ENCODE data around the gene SELENOV. TPM values are rescaled to one million over a fixed set of nuclear protein-coding genes. Genes with fewer than 3 reads are reported as not detected.

Gene SELENOV
- total RNA-seq, 1 donor from 2014 or later: not detected

- no peak for DNase-seq (ENCODE audit: low spot score)
Observed at GRCh38 chr19:39518975-39519374, 4.0 kb downstream of the SELENOV start.

DNA sequence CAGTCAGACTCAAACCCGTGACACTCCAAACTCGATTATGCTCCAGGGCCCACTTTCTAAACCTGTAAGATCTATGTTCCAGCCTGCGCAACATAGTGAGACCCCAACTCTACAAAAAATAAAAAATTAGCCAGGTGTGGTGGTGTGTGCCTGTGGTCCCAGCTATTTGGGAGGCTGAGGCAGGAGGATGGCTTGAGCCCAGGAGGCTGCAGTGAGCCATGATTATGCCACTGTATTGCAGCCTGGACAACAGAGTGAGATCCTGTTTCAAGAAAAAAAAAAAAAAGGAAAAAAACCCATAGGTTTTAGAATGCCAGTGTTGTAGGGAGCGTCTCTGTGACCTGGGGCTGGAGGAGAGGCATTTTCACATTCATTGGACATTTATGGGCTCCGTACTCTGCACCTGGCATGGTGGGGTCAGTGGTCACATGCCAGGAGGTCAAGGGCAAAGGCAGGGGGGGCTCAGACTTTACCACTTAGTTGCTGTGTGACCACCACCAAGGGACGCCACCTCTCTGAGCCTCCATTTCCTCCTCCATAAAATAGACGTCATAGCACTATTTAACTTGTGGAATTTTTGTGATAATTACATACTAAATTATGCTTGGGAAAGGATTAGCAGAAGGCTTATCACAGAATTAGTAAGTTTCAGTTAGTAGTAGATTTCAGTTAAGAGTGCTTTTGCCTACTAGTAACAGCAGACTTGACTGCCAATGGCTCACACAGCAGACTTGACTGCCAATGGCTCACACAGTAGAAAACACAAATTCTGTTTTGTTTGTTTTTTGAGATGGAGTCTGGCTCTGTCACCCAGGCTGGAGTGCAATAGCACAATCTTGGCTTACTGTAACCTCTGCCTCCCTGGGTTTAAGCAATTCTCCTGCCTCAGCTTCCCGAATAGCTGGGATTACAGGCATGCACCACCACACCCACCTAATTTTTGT lies 5.9 kb downstream of the SELENOV start:
- DNase-seq (ENCODE audit: low spot score): no peak

DNA sequence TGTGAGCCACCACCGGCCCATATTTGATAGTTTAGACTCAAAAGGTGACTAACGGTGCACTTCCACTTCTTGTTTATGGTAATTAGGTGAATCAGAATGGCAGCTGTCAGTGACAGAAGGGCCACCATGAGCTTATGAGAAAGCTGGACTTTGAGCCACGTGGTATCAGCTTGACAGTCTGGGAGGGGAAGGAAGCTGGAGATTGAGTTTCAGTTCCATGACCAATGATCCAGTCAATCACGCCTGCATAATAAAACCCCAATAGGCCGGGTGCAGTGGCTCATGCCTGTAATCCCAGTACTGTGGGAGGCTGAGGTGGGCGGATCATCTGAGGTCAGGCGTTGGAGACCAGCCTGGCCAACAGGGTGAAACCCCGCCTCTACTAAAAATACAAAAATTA lies 9.6 kb downstream of the SELENOV start:
- DNase-seq (ENCODE audit: low spot score): no peak

DNA sequence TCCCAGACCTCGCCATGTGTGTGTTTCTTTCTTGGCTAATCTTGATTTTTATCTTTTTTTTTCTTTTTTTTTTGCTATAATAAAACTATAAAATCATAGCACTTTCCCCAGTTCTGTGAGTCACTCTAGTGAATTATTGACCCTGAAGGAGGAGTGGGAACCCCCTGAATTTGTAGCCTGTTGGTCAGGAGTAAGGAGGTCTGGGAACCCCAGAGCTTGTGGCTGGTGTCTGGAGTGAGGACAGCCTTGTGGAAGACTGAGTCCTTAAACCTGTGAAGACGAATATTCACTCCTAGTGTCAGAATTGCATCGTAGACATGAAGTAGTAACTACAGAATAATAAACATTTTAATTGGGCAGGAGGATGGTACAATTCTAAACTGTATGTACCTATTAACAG lies 10.3 kb downstream of the SELENOV start:
- no peak for DNase-seq (ENCODE audit: low spot score)

GRCh38 chr19:39531834-39532232 lies 16.9 kb downstream of the SELENOV start:
- DNase-seq (ENCODE audit: low spot score): no peak

- DNase-seq (ENCODE audit: low spot score): peak; percentile 98
Observed at GRCh38 chr19:39532233-39533002, 17.5 kb downstream of the SELENOV start, which contains the start of gene EID2B. EID2B (minus strand) TSS chr19:39532852; CDS start chr19:39532802, 50 bp downstream.

- no peak for DNase-seq (ENCODE audit: low spot score)
Observed at GRCh38 chr19:39533003-39533512, 18.1 kb downstream of the SELENOV start.

DNA sequence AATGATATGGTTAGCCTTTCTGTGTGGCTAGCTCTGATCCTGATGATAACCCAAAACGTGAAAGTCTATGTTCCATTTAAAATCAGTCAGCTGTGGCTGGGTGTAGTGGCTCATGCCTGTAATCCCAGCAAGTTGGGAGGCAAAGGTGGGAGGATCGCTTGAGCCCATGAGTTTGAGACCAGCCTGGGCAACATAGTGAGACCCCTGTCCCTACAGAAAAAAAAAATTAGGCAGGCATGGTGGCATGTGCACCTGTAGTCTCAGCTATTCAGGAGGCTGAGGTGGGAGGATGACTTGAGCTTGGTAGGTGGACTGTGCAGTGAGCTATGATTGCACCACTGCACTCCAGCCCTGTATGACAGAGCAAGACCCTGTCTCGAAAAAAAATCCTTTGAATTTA lies 18.9 kb downstream of the SELENOV start:
- no peak for DNase-seq (ENCODE audit: low spot score)

GRCh38 chr19:39539165-39539517 lies 24.2 kb downstream of the SELENOV start:
- DNase-seq (ENCODE audit: low spot score): peak; percentile 10

DNA sequence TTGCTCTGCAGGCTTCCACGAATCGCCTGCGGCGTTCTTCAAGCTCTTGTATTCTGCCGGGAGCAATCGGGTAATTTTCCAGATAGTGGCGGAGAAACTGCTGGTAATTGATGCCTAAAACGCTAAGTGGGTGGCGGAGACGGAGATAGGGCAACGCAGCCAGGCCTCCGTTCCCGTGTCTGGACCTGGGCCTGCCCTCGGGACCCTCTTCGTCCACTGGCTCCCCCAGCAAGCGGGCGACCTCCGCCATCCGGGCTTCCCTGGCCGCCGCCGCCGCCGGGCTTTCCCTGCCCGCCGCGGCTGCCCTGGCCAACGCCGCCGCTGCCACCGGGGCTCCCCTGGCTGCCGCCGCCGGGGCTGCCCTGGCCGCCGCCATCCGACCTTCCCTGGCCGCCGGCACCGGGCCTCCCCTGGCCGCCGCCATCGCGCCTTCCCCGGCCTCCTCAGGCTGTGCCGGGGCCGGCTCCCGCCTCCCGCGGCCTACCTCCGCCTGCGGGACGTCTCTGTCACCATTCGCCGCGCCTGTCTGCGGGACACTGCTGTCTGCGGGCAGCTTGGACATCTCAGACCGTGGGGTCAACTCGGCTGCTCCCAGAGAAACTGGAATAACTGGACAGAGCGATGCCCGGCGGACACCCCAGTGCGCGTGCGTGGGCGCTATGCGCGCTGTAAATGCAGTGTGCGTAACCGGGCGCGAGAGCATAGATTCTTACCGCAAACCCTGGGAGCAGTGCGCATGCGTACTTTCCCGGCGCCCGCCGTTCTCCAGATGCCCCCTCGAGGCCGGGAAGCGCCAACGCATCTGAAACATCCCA lies 24.8 kb downstream of the SELENOV start, which contains the start of gene EID2:
TSS of gene EID2 (minus strand) at position 644 of the 815 bp plus-strand sequence. CDS start at position 562, 82 bp downstream.
- DNase-seq (ENCODE audit: low spot score): peak; percentile 95

DNA sequence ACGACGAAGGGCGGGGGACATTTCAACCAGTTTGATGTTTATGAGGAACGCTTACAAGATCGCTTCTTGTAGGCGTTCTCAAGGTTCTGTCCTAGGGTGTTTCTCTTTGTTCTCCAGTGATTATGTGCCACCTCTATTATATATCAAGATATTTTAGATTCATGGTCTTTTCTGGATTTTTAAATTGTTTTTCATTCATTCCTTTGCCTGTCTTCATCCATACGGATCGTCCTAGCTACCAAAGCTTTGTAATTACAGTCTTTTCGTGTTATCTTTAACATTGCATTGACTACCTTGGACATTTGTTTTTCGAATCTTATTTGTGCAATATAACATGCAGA lies 25.4 kb downstream of the SELENOV start:
- no peak for DNase-seq (ENCODE audit: low spot score)

DNA sequence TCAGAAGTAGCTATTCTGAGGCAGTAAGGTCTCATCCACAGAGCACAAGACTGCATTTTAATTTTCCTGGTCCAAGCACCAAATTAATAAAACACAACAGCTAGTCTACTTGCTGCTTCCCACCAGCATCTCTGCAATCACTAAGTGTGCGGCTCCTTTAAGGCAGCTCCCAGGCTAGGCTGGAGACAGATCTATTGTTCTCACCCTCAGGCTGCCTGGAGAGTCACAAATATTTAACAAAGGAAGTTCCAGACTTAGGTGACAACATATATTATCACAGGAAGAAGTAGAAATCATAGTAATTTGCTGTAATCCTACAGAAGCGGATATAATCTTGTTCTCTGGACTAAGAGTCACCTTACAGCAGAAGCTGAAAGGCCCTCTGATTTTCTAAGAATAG lies 27.3 kb downstream of the SELENOV start:
- no peak for DNase-seq (ENCODE audit: low spot score)

GRCh38 chr19:39543477-39543857 lies 28.5 kb downstream of the SELENOV start:
- DNase-seq (ENCODE audit: low spot score): peak; percentile 25

GRCh38 chr19:39544226-39544903 lies 29.4 kb downstream of the SELENOV start:
- DNase-seq (ENCODE audit: low spot score): no peak

DNA sequence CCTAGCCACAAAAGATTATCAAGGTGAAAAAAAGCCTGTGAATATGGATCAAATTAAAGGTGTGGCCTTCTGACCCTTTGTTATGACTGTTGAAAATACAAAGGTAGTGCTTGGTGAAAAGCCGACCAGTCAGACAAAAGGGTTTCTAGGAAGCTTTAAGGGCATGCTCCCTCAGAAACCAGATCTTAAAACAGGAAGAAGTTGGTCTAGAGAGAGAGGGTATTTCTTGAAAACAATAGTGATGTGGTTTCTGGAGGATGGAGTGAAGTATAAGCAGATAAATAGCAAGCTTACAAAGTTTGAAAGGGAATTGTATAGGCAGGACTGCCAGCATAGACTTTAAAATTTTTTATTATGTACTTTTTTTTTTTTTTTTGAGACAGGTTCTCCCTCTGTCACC lies 30.0 kb downstream of the SELENOV start:
- DNase-seq (ENCODE audit: low spot score): no peak

GRCh38 chr19:39546599-39546998 lies 31.7 kb downstream of the SELENOV start:
- DNase-seq (ENCODE audit: low spot score): no peak

- no peak for DNase-seq (ENCODE audit: low spot score)
Observed at GRCh38 chr19:39550197-39550596, 35.3 kb downstream of the SELENOV start.

GRCh38 chr19:39553082-39553652 lies 38.2 kb downstream of the SELENOV start:
- DNase-seq (ENCODE audit: low spot score): no peak

DNA sequence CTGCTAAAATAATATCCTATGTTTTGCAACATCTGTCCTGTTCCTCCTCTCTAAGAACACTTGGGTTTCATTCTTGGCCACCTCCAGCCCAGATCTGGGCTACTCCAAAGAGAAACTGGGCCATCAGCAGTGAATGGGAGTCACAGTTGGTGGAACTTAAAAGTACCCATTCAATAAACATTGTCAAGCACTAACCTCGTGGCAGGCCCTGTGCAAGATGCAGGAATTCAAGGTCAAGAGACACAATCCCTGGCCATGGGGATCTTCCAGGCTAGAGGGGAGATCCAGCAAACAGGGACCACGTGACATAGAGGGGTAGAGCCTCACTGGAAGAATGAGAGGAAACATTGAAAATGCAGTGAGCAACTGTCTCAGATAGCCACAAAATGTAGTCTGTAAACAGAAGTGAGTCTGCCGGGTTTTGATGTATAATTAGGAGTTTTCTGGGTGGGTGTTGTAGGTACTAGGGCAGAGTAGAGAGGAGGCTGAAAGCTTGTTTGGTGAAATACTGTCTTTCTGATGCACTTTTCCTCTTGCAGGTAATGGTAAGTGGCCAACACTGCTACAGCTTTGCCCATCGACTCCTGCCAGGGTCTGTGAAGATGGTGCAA lies 39.9 kb downstream of the SELENOV start:
- no peak for DNase-seq (ENCODE audit: low spot score)

DNA sequence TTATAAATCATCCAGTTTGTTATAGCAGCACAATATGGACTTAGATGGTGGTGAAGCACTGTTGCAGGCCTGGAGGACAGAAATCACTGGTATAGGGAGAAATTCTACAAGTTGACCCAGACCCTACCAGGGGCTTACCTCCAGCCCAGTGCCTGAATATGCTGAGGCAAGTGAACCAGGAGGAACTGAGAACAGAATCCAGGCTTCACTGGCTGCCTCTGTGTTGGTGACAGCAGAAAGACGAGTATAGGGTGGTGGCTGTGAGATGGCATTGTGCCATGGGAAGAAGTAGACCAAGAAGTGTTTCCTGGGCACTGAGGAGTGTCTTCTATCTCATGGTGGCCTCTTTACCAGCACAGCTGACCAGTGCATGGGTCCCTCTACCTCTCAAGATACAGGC lies 40.9 kb downstream of the SELENOV start:
- no peak for DNase-seq (ENCODE audit: low spot score)

Data from umbilical cord (tissue), 2 donors.